Testis (tissue), 3 donors: ENCODE measurements around the gene ARHGEF40. TPM values are rescaled to one million over a fixed set of nuclear protein-coding genes. Genes with fewer than 3 reads are reported as not detected.

Source experiments
- DNase-seq: peaks from one replicate; pipeline ENCODE4 v3.0.0-alpha.2; 2019
- H3K27ac ChIP-seq, 2 donors: fragments of 200-600 bp; sonication (generic); one replicate each; pipeline ENCODE4 v1.5.1; 2019
- H3K27me3 ChIP-seq: fragments of 200-600 bp; sonication (generic); one replicate; pipeline ENCODE4 v1.5.1; 2019
- H3K36me3 ChIP-seq: fragments of 200-600 bp; sonication (generic); one replicate; pipeline ENCODE4 v1.5.1; 2017; ENCODE audit warnings: low read depth; ENCODE audit errors: missing control alignments
- H3K4me1 ChIP-seq: fragments of 200-600 bp; sonication (generic); one replicate; pipeline ENCODE4 v1.5.1; 2019
- H3K4me3 ChIP-seq, 2 donors: fragments of 200-600 bp; sonication (generic); one replicate each; pipeline ENCODE4 v1.5.1; 2017 to 2019
- H3K9me3 ChIP-seq: fragments of 200-600 bp; sonication (generic); one replicate; pipeline ENCODE4 v1.5.1; 2017
- POLR2A ChIP-seq: fragments of 450-650 bp; IDR thresholded peaks from one replicate; pipeline ENCODE4 v1.6.1; 2017; ENCODE audit warnings: antibody characterized with exemption, mild to moderate bottlenecking, moderate library complexity
- WGBS, 2 donors: methylation state at CpG; one replicate each; pipeline ENCODE4 v1.1.5; 2018; 5-methylcytosine and 5-hydroxymethylcytosine counted together
- intact Hi-C: fragments of 100-400 bp; cut with DNase I; formaldehyde crosslinking; loops from one replicate; pipeline ENCODE4 v1.15.1; 2023; ENCODE audit warnings: low total_unique reads
- polyA plus RNA-seq: library from polyadenylated mRNA; stranded (reverse); fragments of 350-450 nt; fragmentation: Illumina TruSeq; extraction: RNeasy Lipid Tissue Mini Kit (QIAGEN cat#74804); gene quantifications from one replicate; pipeline ENCODE4 v1.2.3, GENCODE V29; 2014; ENCODE audit warnings: low read depth, low replicate concordance; ENCODE audit not compliant: insufficient read depth
- total RNA-seq, 2 donors: library from RNA; depleted of rRNA; stranded (reverse); fragments of >200 nt; gene quantifications; one replicate each; pipeline ENCODE4 v1.2.3, GENCODE V29; 2016
- TF ChIP-seq, protein P1 (sequence below), 3 experiments: fragments of 450-650 bp in 2 of 3; fragments of 200-600 bp in 1 of 3; sonication (generic) in 1 of 3; IDR thresholded peaks; one replicate each; pipeline ENCODE4 v1.5.1; 2016 to 2019; ENCODE audit warnings: antibody characterized with exemption in 3 of 3, mild to moderate bottlenecking in 2 of 3, moderate library complexity in 1 of 3

The ARHGEF40 gene
- total and polyA plus RNA-seq, 3 donors from 2014 or later, result 22.0 to 36.9 (median 30.5) TPM

DNA sequence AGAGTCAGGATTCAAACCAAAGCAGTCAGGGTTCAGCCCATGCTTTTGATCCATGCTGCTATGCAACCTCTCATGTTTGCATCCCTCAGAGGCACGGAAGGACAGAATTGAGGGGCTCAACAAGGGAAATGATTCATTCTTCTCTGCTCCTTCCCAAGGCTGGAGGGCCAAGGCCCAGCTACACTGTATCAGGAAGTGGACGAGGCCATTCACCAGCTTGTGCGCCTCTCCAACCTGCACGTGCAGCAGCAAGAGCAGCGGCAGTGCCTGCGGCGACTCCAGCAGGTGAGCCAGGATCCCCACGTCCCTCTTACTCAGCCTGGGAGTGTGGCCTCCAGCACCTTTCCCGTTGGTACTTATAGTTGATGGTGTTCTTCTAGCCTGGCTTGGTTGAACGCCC, 8.6 kb downstream of the ARHGEF40 start:
- intact Hi-C loops, result no loop called here
- no peak for TF ChIP-seq POLR2A
- TF ChIP-seq, protein P1, sequence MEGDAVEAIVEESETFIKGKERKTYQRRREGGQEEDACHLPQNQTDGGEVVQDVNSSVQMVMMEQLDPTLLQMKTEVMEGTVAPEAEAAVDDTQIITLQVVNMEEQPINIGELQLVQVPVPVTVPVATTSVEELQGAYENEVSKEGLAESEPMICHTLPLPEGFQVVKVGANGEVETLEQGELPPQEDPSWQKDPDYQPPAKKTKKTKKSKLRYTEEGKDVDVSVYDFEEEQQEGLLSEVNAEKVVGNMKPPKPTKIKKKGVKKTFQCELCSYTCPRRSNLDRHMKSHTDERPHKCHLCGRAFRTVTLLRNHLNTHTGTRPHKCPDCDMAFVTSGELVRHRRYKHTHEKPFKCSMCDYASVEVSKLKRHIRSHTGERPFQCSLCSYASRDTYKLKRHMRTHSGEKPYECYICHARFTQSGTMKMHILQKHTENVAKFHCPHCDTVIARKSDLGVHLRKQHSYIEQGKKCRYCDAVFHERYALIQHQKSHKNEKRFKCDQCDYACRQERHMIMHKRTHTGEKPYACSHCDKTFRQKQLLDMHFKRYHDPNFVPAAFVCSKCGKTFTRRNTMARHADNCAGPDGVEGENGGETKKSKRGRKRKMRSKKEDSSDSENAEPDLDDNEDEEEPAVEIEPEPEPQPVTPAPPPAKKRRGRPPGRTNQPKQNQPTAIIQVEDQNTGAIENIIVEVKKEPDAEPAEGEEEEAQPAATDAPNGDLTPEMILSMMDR (IDR thresholded peaks at IDR 0.05), result no peak
- no peaks in the 10 kb centered on the region for H3K36me3 ChIP-seq
- 76 to 86% methylated on average over 10 of the region's 10 CpGs for WGBS, 2 donors
- no peak overlapping the region for H3K27ac ChIP-seq
- no peaks in the 10 kb centered on the region for H3K4me1 ChIP-seq
- no peak overlapping the region for H3K4me3 ChIP-seq
- H3K27me3 ChIP-seq, result no peaks in the 10 kb centered on the region
- no peak for DNase-seq
- no peaks in the 10 kb centered on the region for H3K9me3 ChIP-seq

DNA sequence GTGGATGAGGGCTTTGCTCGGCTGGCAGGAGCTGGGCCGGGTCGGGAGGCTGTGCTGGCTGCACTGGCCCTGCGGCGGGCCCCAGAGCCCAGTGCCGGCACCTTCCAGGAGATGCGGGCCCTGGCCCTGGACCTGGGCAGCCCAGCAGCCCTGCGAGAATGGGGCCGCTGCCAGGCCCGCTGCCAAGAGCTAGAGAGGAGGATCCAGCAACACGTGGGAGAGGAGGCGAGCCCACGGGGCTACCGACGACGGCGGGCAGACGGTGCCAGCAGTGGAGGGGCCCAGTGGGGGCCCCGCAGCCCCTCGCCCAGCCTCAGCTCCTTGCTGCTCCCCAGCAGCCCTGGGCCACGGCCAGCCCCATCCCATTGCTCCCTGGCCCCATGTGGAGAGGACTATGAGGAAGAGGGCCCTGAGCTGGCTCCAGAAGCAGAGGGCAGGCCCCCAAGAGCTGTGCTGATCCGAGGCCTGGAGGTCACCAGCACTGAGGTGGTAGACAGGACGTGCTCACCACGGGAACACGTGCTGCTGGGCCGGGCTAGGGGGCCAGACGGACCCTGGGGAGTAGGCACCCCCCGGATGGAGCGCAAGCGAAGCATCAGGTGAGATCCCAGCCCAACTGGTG, 11.5 kb downstream of the ARHGEF40 start:
- no peaks in the 10 kb centered on the region for H3K4me1 ChIP-seq
- no peak for DNase-seq
- no peak overlapping the region for H3K4me3 ChIP-seq
- intact Hi-C loops, result no loop called here
- TF ChIP-seq, protein P1 (IDR thresholded peaks at IDR 0.05), result no peak
- TF ChIP-seq POLR2A, result no peak
- H3K27me3 ChIP-seq, result no peaks in the 10 kb centered on the region
- H3K9me3 ChIP-seq, result no peaks in the 10 kb centered on the region
- 85 to 100% methylated on average over 1 to 29 of the region's 30 CpGs for WGBS, 2 donors
- no peaks in the 10 kb centered on the region for H3K36me3 ChIP-seq
- no peak overlapping the region for H3K27ac ChIP-seq

DNA sequence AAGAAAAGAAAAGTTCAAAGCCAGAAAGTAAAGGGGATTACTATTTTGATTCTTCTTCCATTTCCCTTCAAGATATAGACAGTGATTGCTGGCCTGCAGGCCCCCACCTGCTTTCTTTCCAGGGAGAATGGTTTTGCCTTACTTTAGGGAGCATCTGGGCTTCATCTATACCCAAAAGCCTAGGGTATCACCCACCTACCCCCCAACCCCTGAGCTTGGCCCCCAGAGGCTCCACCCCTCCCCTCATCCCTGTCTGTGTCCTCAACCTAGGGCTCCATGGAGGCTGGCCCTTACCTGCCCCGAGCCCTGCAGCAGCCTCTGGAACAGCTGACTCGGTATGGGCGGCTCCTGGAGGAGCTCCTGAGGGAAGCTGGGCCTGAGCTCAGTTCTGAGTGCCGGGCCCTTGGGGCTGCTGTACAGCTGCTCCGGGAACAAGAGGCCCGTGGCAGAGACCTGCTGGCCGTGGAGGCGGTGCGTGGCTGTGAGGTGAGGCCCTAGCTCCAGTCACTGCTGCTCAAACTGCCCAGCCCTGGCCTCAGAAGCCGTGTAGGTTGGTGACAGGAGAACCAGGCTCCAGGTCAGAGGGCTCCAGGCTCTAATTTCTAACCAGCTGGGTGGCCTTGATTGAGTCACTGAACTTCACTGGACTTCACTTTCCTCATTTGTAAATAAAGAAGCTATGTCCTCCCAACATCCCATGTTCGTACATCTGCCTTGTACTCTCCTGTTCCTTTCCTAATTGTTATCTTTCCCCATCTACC, 13.6 kb downstream of the ARHGEF40 start:
- H3K9me3 ChIP-seq, result no peaks in the 10 kb centered on the region
- H3K36me3 ChIP-seq, result no peaks in the 10 kb centered on the region
- DNase-seq, result no peak
- no peaks in the 10 kb centered on the region for H3K27me3 ChIP-seq
- H3K4me1 ChIP-seq, result no peaks in the 10 kb centered on the region
- intact Hi-C loops, result no loop called here
- TF ChIP-seq, protein P1 (IDR thresholded peaks at IDR 0.05), result no peak
- TF ChIP-seq POLR2A, result no peak
- 78 to 89% methylated on average over 5 to 11 of the region's 11 CpGs for WGBS, 2 donors
- no peak overlapping the region for H3K4me3 ChIP-seq
- H3K27ac ChIP-seq, result no peak overlapping the region

DNA sequence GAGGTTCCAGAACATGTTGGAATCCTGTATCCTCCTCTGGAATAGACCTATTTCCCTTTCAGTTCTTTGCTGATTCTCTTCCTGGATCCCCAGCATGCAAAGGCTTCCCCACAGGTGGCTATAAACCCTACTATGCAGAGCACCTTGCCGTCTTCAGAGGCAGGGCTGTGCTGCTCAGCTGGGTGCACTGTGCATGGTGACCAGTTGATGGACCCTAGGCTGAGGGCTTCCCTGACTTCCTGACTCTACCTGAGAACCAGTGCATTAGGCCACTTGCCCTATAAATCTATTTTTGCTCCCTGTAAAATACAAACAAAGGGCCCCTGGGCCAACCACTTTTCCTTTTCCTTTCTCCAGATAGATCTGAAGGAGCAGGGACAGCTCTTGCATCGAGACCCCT, 14.3 kb downstream of the ARHGEF40 start:
- WGBS, 2 donors, result 84 to 96% methylated on average over 2 of the region's 2 CpGs
- Histone ChIP-seq H3K4me3 (no peak overlapping the region), H3K36me3 (no peaks in the 10 kb centered on the region), H3K9me3 (no peaks in the 10 kb centered on the region), H3K27ac (no peak overlapping the region), H3K4me1 (no peaks in the 10 kb centered on the region), H3K27me3 (no peaks in the 10 kb centered on the region)
- no peak for DNase-seq
- TF ChIP-seq, protein P1 (IDR thresholded peaks at IDR 0.05), result no peak
- TF ChIP-seq POLR2A, result no peak
- intact Hi-C loops, result no loop called here
